Panc1 (cell line): ENCODE results near the gene S100A16.

ENCODE experiments used
- POLR2AphosphoS5 ChIP-seq: IDR thresholded peaks from 2 replicates; pipeline ENCODE4 v1.6.1; 2012; ENCODE audit warnings: mild to moderate bottlenecking, low read depth, low read length, moderate library complexity
- SIN3A ChIP-seq: IDR thresholded peaks from 2 replicates; pipeline ENCODE4 v1.6.1; 2012; ENCODE audit warnings: low read depth, mild to moderate bottlenecking, low read length, moderate library complexity, borderline replicate concordance; ENCODE audit not compliant: insufficient read depth
- TCF7L2 ChIP-seq: IDR thresholded peaks from 2 replicates; pipeline ENCODE4 v1.6.1; 2011; ENCODE audit warnings: mild to moderate bottlenecking, low read depth, low read length, inconsistent platforms
- TF ChIP-seq, protein P1 (sequence below): fragments of 450-650 bp; IDR thresholded peaks from 2 replicates; pipeline ENCODE4 v1.5.1; 2017; ENCODE audit warnings: mild to moderate bottlenecking
- TF ChIP-seq, protein P2 (sequence below), 2 experiments: IDR thresholded peaks; 2 replicates each; pipeline ENCODE4 v1.6.1; 2011 to 2012; ENCODE audit warnings: low read depth in 2 of 2, control low read depth in 1 of 2, low read length in 1 of 2, mild to moderate bottlenecking in 1 of 2, moderate library complexity in 1 of 2; ENCODE audit not compliant: insufficient read depth in 1 of 2

DNA sequence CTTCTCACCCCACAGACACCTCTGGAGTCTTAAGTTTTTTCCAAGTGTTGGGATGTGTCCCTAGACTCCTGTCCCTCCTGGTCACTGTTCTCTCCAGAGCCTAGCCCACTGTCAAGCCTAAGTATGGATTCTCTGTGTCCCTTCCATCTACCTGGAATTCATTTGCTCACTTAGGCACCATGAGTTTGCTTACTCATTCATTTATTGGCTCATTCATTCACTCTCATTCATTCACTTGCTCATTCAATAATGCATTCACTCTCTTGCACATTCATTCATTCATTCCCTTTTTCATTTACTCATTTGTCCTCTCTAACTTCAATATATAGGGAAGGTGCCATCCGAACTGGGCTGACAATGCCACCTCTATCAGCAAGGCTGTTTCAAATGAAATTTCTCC is 1.6 kb downstream of the S100A16 start:
- TF ChIP-seq, protein P1, sequence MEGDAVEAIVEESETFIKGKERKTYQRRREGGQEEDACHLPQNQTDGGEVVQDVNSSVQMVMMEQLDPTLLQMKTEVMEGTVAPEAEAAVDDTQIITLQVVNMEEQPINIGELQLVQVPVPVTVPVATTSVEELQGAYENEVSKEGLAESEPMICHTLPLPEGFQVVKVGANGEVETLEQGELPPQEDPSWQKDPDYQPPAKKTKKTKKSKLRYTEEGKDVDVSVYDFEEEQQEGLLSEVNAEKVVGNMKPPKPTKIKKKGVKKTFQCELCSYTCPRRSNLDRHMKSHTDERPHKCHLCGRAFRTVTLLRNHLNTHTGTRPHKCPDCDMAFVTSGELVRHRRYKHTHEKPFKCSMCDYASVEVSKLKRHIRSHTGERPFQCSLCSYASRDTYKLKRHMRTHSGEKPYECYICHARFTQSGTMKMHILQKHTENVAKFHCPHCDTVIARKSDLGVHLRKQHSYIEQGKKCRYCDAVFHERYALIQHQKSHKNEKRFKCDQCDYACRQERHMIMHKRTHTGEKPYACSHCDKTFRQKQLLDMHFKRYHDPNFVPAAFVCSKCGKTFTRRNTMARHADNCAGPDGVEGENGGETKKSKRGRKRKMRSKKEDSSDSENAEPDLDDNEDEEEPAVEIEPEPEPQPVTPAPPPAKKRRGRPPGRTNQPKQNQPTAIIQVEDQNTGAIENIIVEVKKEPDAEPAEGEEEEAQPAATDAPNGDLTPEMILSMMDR, result no peak
- no peak for TF ChIP-seq TCF7L2
- no peak for TF ChIP-seq POLR2AphosphoS5
- TF ChIP-seq SIN3A, result no peak
- TF ChIP-seq, protein P2, sequence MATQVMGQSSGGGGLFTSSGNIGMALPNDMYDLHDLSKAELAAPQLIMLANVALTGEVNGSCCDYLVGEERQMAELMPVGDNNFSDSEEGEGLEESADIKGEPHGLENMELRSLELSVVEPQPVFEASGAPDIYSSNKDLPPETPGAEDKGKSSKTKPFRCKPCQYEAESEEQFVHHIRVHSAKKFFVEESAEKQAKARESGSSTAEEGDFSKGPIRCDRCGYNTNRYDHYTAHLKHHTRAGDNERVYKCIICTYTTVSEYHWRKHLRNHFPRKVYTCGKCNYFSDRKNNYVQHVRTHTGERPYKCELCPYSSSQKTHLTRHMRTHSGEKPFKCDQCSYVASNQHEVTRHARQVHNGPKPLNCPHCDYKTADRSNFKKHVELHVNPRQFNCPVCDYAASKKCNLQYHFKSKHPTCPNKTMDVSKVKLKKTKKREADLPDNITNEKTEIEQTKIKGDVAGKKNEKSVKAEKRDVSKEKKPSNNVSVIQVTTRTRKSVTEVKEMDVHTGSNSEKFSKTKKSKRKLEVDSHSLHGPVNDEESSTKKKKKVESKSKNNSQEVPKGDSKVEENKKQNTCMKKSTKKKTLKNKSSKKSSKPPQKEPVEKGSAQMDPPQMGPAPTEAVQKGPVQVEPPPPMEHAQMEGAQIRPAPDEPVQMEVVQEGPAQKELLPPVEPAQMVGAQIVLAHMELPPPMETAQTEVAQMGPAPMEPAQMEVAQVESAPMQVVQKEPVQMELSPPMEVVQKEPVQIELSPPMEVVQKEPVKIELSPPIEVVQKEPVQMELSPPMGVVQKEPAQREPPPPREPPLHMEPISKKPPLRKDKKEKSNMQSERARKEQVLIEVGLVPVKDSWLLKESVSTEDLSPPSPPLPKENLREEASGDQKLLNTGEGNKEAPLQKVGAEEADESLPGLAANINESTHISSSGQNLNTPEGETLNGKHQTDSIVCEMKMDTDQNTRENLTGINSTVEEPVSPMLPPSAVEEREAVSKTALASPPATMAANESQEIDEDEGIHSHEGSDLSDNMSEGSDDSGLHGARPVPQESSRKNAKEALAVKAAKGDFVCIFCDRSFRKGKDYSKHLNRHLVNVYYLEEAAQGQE (IDR thresholded peaks at IDR 0.05; ENCODE audit: insufficient read depth in 1 of 2, low read depth in 2 of 2, low read length in 1 of 2), result no peak
